Stomach (tissue), 4 donors: Measurements from ENCODE around the gene PIAS1.

Source experiments
- EP300 ChIP-seq: sonication (generic); formaldehyde crosslinking; IDR thresholded peaks from one replicate; pipeline ENCODE4 v1.6.1; 2017; ENCODE audit warnings: antibody characterized with exemption
- POLR2A ChIP-seq, 4 donors: fragments of 450-650 bp; IDR thresholded peaks; one replicate each; pipeline ENCODE4 v1.6.1; 2016; ENCODE audit warnings: antibody characterized with exemption in 4 of 4, control low read depth in 2 of 4, mild to moderate bottlenecking in 1 of 4, moderate library complexity in 1 of 4
- POLR2AphosphoS5 ChIP-seq, 3 donors: sonication (generic); formaldehyde crosslinking; IDR thresholded peaks; one replicate each; pipeline ENCODE4 v1.6.1; 2016; ENCODE audit warnings: antibody characterized with exemption in 3 of 3
- TF ChIP-seq, protein P1 (sequence below), 7 experiments: fragments of 450-650 bp in 4 of 7; fragments of 200-600 bp in 3 of 7; sonication (generic) in 3 of 7; IDR thresholded peaks; one replicate each; pipeline ENCODE4 v1.5.1; 2016 to 2019; ENCODE audit warnings: antibody characterized with exemption in 7 of 7, control low read depth in 2 of 7, mild to moderate bottlenecking in 1 of 7

DNA sequence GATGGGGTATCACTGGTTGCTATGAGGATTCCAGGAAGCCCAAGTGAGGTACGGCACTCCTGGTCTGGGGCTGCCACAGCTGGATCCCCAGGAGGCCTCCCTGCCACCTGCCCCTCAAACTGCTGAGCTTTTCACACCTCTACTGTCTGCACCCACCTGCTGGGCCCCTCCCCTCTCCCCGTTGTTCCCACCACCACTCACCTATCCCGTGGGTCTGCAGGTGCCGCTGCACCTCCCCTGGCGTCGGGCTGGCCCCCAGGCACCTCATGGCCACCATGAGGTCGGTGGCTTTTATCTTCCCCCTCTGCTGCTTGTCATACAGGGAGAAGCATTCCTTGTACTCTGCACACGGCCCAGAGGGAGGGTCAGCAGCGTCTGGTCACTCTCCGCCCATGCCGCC lies 145.2 kb downstream of the PIAS1 start:
- TF ChIP-seq POLR2A (IDR thresholded peaks at IDR 0.05) (no peak), EP300 (no peak), POLR2AphosphoS5 (IDR thresholded peaks at IDR 0.05) (no peak)
- TF ChIP-seq, protein P1, sequence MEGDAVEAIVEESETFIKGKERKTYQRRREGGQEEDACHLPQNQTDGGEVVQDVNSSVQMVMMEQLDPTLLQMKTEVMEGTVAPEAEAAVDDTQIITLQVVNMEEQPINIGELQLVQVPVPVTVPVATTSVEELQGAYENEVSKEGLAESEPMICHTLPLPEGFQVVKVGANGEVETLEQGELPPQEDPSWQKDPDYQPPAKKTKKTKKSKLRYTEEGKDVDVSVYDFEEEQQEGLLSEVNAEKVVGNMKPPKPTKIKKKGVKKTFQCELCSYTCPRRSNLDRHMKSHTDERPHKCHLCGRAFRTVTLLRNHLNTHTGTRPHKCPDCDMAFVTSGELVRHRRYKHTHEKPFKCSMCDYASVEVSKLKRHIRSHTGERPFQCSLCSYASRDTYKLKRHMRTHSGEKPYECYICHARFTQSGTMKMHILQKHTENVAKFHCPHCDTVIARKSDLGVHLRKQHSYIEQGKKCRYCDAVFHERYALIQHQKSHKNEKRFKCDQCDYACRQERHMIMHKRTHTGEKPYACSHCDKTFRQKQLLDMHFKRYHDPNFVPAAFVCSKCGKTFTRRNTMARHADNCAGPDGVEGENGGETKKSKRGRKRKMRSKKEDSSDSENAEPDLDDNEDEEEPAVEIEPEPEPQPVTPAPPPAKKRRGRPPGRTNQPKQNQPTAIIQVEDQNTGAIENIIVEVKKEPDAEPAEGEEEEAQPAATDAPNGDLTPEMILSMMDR (IDR thresholded peaks at IDR 0.05) = no peak
